Left lobe of liver (tissue), 2 donors: ENCODE measurements around the gene CCDC54. TPM values are rescaled to one million over a fixed set of nuclear protein-coding genes. Genes with fewer than 3 reads are reported as not detected.
"Not testable (repeated sequence)": the region's sequence is repeated elsewhere in the genome, so short reads cannot be mapped to it uniquely, and the experiment has no call there.

Experiments
- ATAC-seq: fragments of 200-7000 bp; cut with Tn5 transposase; one replicate; pipeline ENCODE4 v1.9.1; 2020; ENCODE audit warnings: mild to moderate bottlenecking, moderate library complexity
- DNase-seq: peaks from one replicate; pipeline ENCODE4 v3.0.0-alpha.2; 2020; ENCODE audit warnings: low spot score
- total RNA-seq: library from RNA; stranded (reverse); gene quantifications from one replicate; pipeline ENCODE4 v1.2.1, GENCODE V29; 2021
- donor health status: DM: no; HTN: no; CAD: no; lungs with moderate emphysema.
- donor health status: DM: no; HTN: yes; CAD: no.

Gene CCDC54
- not detected for total RNA-seq

DNA sequence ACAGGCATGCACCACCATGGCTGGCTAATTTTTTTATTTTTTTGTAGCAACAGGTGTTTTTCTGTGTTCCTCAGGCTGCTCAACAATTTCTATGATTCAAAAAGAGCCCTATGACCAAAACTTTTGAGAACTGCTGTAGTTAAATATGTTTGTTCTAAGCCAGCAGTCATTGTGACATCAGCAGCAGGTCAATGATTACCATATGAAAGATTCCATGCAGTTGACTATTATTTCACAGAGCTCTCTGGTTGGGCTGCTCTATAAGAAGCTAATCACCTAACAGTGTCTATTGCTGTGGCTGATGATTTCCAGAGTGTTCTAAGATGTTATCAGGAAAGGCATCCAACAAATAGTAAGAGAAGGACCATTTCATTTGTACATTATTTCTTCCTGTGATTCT lies at the start of gene CCDC54:
CCDC54 (plus strand) TSS at position 289 of the 400 bp plus-strand sequence. CDS start 149 bp downstream, outside the sequence.
- ATAC-seq (no peak), DNase-seq (no peak)

DNA sequence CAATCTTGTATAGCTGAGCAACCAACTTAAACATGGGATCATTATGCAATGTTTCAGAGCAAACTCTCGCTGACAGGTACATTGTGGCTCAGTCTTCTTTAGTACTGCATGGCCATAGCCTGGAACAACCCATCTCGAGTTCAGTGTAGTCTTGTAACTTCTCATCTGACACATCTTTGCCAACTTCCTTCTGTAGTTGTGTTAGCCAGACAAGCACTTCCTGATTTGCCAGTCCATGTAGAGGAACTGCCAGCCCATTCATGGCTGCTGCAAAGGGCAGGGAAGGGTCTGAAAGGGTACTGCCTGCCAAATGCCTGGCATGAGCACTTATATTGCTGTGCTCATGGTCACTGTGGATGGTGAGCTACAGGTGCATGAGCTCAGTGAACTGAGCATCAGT lies 49.2 kb upstream of the CCDC54 start:
- no peak for DNase-seq
- ATAC-seq = no peak

DNA sequence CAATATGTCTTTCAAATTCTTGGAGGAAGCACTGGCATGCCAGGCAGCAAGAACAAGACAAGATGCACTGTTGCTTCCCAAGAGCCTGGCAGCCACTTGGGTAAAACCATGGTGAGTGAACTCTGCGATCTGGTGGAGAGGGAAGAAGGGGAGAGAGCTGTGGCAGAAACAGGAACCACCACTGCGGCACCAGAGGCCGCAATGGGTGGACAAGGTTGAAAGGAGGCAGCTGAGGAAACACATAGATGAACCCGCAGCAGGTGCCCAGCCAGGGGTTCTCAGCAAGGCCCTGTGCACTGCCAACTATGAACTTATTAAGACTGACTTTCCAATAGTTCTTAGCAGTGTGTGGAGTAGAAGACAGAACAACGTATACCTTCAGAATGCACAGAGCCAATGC lies 48.2 kb upstream of the CCDC54 start:
- no peak for ATAC-seq
- DNase-seq = no peak

DNA sequence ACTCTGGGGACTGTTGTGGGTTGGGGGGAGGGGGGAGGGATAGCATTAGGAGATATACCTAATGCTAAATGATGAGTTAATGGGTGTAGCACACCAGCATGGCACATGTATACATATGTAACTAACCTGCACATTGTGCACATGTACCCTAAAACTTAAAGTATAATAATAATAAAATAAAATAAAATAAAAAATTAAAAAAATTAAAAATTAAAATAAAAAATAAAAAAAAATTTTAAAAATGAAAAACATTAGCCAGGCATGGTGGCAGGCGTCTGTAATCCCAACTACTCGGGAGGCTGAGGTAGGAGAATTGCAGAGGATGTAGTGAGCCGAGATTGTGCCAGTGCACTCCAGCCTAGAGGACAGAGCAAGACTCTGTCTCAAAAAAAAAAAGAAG lies 37.5 kb upstream of the CCDC54 start:
- ATAC-seq, DNase-seq: not testable (repeated sequence)

DNA sequence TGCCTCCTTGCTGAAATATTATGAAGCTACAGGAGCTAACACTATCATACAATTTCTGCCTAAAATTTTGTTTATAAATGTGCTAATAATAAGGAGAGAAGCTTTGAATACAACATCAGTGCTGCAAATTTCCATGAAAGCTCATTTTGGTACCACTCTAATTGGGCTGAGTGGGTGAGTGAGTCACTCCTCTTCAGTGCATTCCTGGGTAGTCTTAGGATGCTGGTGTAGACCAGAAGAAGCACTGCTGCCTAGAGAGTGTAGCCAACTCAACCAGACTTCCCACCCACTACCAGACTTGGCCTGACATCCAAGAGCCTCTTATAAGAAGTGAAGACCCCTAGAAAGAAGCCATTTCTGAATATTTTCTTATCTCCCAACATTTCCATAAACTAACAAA lies 32.5 kb upstream of the CCDC54 start:
- ATAC-seq = no peak
- DNase-seq = no peak

DNA sequence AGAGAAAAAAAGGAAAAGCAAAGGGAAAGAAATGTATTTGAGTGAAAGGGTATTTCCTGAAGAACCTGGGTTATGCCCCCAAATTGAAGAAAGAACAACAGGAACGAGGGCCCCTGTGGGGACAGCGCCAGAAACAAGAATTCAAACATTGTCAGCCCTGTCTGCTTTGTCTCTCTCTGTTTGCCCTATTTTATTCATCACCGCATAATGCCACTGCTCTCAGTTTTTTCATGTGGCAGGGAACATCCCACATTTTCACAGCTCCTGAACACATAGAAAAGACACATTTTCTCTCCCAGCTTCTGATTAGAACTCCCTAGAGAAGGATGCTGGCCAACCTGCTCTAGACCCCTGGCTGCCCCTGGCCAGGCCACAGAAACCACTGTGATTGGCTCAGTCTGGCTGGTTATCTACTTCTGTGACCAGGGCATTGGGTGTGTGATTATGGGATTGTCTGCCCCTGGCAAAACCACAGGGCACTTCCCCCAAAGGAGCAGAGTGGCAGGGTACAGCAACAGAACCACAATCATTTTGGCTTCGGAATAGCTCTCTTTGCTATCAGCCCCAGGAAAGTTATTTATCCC lies 31.3 kb upstream of the CCDC54 start:
- ATAC-seq (no peak), DNase-seq (no peak)

DNA sequence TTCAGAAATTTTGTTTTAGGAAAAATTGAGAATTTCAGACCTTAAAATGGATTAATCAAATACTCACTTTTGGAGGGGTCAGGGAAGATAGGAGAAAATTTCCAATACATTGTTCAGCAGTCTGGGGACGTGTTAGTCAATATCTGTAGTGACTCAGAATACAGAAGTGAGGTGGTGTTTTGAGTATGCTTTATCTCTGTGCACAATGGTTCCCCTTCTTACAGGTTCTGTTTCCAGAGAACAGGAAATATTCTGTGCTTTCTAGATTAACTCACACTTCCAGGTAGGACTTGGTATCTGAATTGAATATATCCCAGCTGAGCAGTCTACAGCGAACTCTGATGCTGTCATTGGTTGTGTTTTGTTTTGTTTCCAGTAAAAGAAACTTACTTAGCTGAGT lies 30.7 kb upstream of the CCDC54 start:
- no peak for DNase-seq
- no peak for ATAC-seq

DNA sequence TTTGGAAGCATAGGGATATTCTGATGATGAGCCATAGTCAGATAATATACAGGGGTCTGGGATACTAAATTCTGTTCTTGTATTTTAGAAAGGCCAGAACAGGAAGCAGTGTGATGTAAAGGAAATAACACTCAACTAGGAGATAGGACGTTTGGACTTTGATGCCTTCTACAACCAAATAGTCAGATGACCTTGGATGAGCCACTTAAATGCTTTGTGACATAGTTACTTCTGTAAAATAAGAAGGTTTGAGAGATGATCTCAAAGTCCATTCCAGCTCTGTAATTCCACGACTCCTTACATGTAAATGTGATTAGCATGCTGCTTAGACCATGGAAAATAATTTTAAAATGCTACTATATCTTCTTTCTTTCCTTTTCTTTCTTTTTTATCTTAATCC lies 29.5 kb upstream of the CCDC54 start:
- ATAC-seq = no peak
- DNase-seq = no peak

DNA sequence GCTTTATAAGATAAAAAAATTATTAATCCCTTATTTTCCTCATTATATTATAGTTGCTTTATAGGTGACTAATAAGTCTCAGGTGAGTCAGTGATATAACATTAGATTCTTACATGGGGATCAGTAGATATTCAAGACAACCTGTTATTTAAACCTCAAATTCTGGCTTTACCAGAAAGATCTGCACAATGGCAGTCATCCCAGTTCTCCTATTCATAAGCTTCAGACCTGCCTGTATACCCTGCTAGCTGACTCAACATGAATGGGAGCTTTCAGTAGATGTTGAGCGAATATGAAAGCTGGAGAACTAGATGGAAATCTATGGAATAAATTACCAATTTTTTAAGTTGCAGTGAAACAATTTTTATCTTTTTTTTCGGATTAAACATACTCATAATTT lies 20.5 kb upstream of the CCDC54 start:
- ATAC-seq (no peak), DNase-seq (no peak)

DNA sequence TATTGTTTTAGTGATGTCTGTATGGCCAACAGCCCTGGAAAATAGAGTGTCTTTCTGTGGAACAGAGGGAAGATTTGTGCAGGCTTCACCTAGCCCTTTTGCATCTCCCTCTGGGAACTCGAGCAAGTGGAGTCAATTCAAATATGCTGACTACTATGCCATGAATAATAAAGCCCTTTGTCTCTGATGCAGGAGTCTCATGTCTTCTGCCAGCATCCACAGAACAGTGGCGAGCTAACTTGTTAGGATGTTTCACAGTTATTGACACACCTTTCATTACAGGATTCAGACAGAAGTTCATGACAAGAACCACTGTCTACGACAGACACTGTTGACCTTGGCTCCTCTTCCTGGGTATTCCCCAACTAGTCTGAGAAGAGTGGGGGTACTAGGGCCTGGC lies 15.6 kb upstream of the CCDC54 start:
- DNase-seq = no peak
- no peak for ATAC-seq

DNA sequence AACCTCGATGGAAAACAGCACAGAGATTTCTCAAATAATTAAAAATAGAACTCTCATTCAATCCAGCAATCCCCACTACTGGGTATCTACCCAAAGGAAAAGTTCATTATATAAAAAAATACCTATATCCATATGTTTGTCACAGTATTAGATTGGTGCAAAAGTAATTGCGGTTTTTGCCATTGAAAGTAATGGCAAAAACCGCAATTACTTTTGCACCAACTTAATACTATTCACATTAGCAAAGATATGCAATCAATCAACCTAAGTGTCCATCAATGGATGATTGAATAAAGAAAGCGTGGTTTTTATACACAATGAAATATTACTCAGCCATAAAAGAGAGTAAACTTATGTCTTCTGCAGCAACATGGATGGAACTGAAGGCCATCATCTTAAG lies 12.2 kb upstream of the CCDC54 start:
- no peak for ATAC-seq
- DNase-seq = no peak

DNA sequence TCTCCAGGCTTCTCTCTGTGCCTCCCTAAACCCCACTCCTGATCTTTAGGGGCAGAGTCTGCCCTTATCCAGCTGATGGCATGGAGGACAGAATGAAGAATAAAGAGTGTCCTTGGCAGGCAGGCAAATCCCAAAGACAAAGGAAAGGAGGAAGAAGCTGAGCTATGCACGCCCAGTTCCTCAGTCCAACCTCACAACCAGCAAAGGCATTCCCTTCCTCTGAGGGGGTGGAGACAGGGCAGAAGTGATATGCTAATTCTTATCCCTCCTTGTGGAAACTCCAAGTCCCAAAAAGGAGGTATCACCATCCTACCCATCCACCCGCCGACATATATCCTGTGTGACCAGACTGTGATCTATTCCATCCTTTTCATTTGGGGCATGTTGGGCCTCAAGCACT lies 10.5 kb upstream of the CCDC54 start:
- DNase-seq (no peak), ATAC-seq (no peak)

DNA sequence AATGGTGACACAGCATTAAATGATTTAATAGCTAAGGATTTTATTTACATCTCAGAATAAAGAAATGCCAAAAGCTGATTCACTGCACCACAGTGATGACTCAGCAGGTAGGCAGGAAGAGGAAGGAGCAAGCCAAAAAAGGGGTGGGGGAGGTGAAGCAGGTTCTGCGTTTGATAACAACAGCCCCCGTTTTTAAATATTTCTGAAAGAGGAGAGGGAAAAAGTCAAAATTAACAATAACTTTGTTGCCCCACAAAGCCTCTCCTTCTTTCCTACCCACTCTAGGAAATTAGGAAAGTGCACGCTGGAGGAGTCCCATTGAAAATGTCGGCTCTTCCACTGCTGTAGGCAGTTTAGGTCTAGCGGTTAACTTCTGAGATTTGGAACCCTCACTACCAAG lies 9.9 kb upstream of the CCDC54 start:
- DNase-seq = no peak
- ATAC-seq = no peak

DNA sequence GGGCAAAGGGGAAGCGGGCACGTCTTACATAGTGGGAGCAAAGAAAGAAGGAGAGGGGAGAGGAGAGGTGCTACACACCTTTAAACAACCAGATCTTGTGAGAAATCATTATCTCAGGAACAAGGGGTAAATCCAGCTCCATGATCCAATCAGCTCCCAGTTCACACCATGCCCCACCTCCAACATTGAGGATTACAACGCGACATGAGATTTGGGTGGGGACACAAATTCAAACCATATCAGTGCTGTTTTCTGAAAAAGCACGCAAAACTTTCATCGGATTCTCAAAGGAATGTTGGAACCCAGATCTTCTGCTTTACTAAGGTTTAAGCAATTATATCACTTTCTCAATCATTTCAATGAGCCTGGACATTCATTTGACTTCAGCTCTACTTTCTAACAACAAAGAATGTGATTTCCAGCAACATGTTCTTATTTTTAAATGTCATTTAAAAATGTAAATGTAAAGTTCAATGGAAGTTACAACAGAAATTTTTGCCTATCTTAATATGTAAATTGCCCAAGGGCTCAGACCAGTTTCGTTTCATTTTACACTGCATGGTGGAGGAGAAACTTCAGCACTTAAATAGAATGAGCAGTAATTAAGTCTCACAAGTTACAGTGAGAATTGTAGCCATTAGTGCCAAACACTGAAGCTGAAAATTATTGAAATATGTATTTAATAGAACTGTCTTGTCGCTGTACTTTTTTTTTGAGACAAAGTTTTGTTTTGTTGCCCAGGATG lies 8.4 kb upstream of the CCDC54 start:
- ATAC-seq (no peak), DNase-seq (no peak)

DNA sequence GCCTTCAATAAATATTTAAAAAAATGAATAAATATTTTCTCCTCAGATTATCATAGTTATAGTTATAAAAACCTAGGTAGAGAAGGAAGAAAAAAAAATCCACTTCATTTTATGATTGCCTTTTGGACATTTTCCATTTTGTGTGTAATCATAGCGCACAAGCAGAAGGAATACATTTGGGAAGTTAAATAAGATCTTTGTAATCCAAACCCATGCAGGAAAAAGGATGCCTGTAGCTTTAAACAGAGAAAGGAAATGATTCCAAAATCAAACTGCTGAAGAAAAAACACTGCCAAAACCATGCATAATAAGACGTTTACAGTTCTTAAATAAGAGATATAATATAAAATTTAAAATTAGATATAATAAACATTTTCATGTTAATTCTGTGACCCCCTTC lies 7.4 kb upstream of the CCDC54 start:
- DNase-seq (no peak), ATAC-seq (no peak)

DNA sequence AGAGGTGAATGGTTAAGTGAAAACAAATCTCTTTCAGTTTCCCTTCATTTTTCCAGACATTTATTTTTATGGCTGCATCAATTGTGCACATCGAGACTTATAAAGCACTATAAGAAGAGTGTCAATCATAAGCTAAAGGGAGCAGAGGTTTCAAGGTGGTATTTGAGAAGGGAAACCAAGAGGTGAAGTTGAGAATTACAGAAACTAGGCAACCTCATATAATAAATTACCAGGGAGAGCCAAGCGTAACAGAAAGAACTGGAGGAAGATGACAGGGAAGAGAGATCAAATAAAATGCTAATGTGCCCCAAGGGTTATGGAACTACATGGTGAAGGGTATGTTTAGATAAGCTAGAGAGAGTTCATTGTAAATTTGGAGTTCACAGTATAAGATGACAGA lies 6.3 kb upstream of the CCDC54 start:
- DNase-seq (no peak), ATAC-seq (no peak)

DNA sequence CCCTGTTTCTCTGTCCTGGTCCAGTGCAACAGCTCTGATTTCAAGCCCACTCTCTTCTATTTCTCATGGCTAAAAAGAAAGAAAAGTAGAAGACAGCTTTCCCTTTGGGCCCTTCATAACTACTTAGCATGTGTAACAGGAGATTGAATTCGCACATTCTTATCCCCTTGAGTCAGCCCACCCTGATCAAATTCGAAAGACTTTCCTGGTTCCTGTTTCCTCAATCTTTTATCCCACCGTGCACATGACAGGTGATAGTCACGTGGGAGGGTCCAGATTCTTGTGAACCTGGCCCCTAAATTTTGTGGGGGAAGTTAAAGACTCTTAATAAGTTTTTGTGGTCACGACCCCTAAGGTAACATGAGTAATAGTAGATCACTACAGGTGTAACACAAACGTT lies 4.7 kb upstream of the CCDC54 start:
- DNase-seq = no peak
- no peak for ATAC-seq

DNA sequence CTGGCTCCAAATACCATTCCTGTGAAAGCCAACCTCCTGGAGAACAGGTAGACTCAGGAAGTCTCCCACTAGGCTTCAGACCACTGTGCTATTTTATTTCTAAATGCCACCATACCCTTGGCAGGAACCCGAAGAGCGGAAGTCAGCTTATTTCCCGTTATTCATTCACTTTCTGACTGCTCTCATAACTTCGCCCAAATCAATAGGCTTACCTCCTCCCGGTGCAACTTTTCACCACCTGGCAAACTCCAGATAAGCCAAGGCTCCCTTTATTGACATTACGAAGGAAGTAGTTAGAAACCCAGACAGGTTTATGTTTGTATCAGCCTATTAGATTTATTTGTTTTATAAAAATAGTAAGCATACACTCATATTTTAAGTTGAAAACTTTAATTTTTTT lies 3.3 kb upstream of the CCDC54 start:
- DNase-seq = no peak

DNA sequence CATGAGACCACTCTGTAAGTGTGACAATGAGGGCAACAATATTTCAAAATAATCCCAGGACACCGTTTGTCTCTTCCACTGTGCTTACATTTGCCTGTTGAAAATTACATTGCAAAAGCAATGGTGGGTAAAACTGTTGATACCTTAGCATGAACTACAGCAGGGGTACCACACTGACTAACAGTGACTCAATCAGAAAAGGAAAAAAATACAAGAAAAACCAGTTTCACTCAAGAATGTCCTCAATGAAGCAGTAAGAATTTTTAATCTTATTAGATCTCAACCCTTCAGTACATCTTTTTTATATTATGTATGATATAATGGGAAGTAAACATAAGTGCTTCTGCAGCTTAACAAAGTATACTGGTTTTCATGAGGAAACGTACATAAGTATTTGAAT lies 1.6 kb upstream of the CCDC54 start:
- DNase-seq (no peak), ATAC-seq (no peak)

More for the DNA sequence above, 3.3 kb upstream of the CCDC54 start:
- ATAC-seq = no peak

DNA sequence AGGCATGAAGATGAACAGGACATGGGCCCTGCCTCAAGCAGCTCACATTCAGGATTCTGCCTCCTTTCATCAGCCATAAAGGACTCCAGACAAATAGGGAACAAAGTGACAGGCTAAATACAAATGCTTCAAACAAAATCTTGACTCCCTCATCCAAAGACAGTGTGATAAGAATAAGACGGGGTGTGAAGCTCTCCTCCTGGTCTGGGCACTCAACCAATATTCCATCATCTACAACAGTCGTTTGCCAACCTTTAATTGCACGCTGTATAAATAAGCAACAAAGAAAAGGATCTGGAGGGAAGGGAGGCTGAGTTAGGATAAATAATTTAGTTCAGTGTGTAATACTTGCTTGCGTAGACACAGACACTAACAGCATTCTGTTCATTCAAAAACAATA lies 5.4 kb downstream of the CCDC54 start:
- no peak for ATAC-seq
- DNase-seq = no peak

DNA sequence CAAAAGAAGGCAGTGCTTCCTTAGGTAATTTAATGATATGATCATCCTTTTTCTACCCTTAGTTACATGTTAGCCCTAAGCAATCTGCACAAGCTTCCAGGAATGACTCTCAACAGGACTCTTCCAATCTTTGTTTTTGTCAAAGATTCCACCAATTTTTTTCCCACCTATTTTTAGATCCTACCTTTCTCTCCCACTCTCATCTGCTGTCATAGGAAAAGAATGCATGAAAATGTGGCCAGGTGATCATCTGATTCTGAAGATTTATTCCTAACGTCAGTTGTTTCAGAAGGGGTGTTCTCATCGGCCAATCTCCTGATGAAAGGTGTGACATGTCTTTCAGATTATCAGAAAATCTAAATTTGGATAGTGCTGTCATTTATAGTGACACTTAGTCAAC lies 7.2 kb downstream of the CCDC54 start:
- DNase-seq (no peak), ATAC-seq (no peak)

DNA sequence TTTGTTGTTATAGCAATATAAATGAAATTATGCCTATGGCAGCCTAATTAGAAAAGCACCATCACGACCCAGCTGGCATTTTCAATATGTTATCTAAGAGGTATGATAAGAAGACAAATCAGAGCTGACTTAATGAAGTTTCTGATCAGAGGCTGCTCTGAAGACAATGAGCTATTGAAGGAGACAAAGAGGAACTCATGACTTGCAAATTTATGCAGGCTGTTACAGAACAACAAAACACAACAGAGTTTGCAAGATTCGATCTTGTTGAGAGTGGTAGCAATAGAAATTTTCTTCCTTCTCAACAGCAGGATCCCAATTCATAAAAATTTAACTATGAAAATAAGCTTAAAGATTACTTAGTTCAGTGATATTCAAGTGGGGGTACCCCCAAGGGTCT lies 7.7 kb downstream of the CCDC54 start:
- DNase-seq (no peak), ATAC-seq (no peak)

DNA sequence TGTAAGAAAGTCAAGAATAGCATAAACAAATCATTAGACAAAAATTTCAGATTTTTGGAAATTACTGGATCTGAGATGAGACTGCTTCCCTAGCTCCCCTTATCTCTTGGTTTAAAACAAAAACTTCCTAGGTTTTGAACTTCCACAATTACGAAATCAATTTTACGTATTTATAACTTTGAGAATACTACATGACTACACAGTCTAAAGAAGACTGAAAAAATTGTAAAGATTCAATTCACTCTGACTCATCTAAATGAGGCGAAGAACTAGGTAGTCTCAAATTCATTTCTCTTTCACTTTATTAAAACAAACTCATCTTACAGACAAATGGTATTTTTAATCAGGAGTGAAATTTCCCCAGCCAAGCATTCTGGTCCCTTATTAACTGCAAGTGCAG lies 10.3 kb downstream of the CCDC54 start:
- ATAC-seq (no peak), DNase-seq (no peak)
